Raji (cell line): ENCODE measurements around the gene CDKN1A.

Experiments used
- POLR2A ChIP-seq: IDR thresholded peaks from 2 replicates; pipeline ENCODE4 v1.6.1; 2011; ENCODE audit warnings: low read depth, low read length, control low read depth; ENCODE audit not compliant: insufficient read depth

The CDKN1A gene

DNA sequence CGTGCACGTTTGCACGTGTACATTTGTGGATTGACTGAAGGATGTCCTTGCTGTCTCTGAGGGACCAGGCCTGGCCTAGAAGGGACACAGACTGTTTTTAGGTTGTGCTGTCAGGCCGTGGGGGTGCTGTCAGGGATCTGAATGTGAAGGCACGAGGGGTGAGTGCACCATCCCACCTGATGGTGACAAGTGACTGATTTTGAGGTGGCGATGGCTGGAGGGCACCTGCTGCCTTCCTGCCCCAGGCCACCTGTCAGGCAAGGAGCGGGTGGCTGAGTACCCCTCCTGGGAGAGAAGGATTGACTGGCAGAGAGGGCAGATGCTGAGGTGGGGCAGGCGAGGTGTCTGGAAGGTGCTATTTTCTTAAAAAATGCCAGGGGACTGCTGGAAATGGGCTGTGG, 20.4 kb downstream of the CDKN1A start:
- no peak for TF ChIP-seq POLR2A

- no peak for TF ChIP-seq POLR2A
Measured at GRCh38 chr6:36699348-36699747, 20.8 kb downstream of the CDKN1A start.

DNA sequence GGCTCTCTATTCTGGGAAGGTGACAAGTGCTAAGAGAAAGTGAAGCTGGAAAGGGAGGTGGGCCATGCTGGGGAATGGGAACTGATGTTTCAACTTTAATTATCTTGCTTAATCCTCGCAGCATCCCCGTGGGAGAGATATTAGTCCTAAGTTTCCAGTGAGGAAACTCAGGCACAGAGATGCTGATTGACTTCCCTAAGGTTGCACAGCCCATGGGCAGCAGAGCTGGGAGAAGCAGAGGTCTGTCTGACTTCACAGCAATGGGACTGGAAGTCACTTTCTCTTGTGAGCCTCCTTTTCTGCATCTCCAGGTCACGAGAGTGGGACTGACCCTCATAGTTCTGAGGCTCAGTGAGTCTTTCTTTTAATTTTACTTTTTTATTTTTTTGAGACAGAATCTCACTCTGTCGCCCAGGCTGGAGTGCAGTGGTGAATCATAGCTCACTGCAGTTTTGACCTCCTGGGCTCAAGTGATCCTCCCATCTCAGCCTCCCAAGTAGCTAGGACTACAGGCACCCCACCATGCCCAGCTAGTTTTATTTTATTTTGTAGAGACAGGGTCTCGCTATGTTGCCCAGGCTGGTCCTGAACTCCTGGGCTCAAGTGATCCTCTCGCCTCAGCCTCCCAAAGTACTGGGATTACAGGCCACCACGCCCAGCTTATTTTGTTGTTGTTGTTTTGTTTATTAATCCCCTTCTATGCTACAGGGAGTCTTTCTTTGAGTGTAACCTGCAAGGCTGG, 21.7 kb downstream of the CDKN1A start:
- no peak for TF ChIP-seq POLR2A

- TF ChIP-seq POLR2A: no peak
Measured at GRCh38 chr6:36700831-36701230, 22.3 kb downstream of the CDKN1A start.

GRCh38 chr6:36701401-36701991, 23.0 kb downstream of the CDKN1A start:
- TF ChIP-seq POLR2A: no peak

DNA sequence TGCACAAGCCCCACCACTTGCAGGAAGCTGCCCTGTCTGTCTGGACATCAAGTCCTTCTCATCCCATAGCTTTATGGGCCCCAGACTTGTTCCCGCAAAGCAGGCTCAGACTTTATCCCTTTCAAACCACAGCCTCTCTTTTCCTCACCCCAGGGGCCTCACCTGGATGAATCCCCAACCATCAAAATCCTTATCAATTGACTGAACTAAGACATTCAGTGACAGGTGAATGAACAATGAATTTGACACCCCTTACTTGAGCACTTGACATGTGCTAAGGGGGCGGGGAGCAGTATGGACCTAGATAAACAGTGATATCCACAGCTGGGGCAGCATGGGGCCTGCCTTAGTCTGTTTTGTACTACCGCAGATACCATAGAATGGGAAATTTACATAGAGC, 24.1 kb downstream of the CDKN1A start:
- no peak for TF ChIP-seq POLR2A

- no peak for TF ChIP-seq POLR2A
Measured at GRCh38 chr6:36703081-36703606, 24.6 kb downstream of the CDKN1A start.

DNA sequence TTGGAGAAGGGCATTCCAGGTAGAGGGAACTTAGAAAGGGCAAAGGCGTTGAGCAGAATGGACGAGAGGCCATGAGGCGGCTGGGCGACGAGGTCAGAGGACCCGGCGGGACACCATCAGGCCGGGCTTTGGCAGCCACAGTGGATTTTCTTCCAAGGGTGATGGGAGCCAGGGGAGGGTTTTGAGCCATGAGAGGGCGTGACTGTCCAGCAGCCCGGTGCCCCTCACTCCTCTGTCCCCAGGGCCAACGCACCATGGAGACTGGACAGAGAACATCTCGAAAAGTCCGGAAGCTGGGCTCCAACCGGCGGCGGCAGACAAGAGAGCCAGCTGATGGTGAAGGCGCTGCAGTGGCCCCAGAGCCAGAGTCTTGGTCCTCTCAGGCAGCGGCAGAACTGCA, 25.5 kb downstream of the CDKN1A start:
- TF ChIP-seq POLR2A: no peak

DNA sequence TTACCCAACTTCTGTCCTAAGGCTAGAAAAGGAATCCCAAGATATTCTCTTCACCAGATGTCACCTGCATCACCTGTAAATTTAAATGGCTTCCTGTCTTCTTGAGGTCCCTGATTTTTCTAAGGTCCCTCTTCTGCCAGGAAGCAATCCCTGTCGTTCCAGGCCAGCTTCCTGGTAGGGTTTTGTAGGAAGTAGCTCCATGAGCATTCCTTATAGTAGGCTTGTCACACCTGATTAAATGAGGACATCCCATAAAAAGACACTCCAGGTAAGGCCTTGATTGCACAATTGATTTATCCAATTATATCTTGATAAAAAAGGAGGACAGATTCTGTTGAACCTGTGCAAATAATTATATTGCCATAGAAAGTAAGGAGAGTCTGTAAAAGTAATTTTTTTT, 27.8 kb downstream of the CDKN1A start:
- no peak for TF ChIP-seq POLR2A

- no peak for TF ChIP-seq POLR2A
Measured at GRCh38 chr6:36712816-36713215, 34.3 kb downstream of the CDKN1A start.

- TF ChIP-seq POLR2A: no peak
Measured at GRCh38 chr6:36713846-36714245, 35.3 kb downstream of the CDKN1A start.

- no peak for TF ChIP-seq POLR2A
Measured at GRCh38 chr6:36714511-36714910, 36.0 kb downstream of the CDKN1A start.

- TF ChIP-seq POLR2A: no peak
Measured at GRCh38 chr6:36715469-36715868, 37.0 kb downstream of the CDKN1A start.

- no peak for TF ChIP-seq POLR2A
Measured at GRCh38 chr6:36716476-36717093, 38.1 kb downstream of the CDKN1A start.

GRCh38 chr6:36717231-36717825, 38.8 kb downstream of the CDKN1A start:
- no peak for TF ChIP-seq POLR2A
